ENCODE measurements around the gene CYSLTR2.

GRCh38 chr13:48710160-48710559 is 56.4 kb downstream of the CYSLTR2 start:
- TF ChIP-seq ATF6 (CRISPR knock-in tag; IDR thresholded peaks at IDR 0.05) (no peak), ZNF416 (CRISPR knock-in tag; IDR thresholded peaks at IDR 0.05) (no peak), ELF4 (CRISPR knock-in tag; IDR thresholded peaks at IDR 0.05; ENCODE audit: low read depth) (no peak), IRF2 (CRISPR knock-in tag; IDR thresholded peaks at IDR 0.05; ENCODE audit: borderline replicate concordance, low read depth) (no peak), NFYB (CRISPR knock-in tag; conservative IDR thresholded peaks at IDR 0.05; ENCODE audit: low read depth) (no peak), MXD4 (CRISPR knock-in tag; IDR thresholded peaks at IDR 0.05; ENCODE audit: borderline replicate concordance) (no peak)
- TF ChIP-seq, protein P1, sequence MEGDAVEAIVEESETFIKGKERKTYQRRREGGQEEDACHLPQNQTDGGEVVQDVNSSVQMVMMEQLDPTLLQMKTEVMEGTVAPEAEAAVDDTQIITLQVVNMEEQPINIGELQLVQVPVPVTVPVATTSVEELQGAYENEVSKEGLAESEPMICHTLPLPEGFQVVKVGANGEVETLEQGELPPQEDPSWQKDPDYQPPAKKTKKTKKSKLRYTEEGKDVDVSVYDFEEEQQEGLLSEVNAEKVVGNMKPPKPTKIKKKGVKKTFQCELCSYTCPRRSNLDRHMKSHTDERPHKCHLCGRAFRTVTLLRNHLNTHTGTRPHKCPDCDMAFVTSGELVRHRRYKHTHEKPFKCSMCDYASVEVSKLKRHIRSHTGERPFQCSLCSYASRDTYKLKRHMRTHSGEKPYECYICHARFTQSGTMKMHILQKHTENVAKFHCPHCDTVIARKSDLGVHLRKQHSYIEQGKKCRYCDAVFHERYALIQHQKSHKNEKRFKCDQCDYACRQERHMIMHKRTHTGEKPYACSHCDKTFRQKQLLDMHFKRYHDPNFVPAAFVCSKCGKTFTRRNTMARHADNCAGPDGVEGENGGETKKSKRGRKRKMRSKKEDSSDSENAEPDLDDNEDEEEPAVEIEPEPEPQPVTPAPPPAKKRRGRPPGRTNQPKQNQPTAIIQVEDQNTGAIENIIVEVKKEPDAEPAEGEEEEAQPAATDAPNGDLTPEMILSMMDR (IDR thresholded peaks at IDR 0.05) = no peak
- TF ChIP-seq, protein P2, sequence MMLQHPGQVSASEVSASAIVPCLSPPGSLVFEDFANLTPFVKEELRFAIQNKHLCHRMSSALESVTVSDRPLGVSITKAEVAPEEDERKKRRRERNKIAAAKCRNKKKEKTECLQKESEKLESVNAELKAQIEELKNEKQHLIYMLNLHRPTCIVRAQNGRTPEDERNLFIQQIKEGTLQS (CRISPR knock-in tag; conservative IDR thresholded peaks at IDR 0.05) = no peak

Data from WTC11 (cell line).